ENCODE data around the gene ITIH4.

DNA sequence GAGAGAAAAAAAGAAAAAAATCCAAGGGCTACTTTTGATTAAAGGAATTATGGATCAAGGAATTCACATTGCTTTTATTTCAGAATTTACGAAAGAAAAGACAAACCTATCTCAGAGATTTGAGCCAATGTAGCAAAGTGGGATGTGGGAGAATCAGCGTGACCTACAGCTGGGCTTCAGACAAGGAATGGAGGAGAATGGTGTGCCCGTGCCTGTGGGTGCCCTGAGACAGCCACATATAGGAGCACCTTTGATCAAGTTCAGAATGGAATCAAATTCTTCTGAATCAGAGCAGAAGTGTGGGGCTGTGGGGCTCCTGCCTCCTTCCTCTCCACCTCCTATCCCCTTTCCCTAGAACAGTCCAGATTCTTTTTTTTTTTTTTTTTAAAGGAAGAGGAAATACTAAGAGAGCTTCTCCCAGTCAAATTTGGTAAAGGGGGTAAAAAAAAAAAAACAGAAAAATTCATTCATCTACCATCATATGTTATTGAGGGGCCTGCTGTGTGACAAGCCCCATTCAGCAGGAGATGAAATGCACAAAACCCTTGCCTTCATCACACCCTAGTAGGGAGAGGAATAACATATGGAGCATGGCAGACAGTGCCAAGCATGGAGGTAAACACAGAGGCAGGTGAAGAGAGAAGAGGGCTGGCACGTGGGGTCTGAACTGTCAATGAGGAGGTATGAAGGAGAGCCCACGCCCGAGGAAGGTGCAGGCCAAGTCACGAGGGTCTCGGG is 29.4 kb upstream of the ITIH4 start:
- TF ChIP-seq CTCF (IDR thresholded peaks at IDR 0.05) (no peak), POLR2A (IDR thresholded peaks at IDR 0.05) (no peak), POLR2AphosphoS5 (IDR thresholded peaks at IDR 0.05) (no peak)
